HepG2 (cell line): Measurements from ENCODE around the gene FBXL4. TPM values are rescaled to one million over a fixed set of nuclear protein-coding genes. Genes with fewer than 3 reads are reported as not detected.

Source experiments
- CEBPB ChIP-seq: IDR thresholded peaks from 2 replicates; pipeline ENCODE4 v1.6.1; 2011; ENCODE audit warnings: low read depth, low read length, improper control_type of control experiment, borderline replicate concordance
- KAT2B ChIP-seq: fragments of 150-350 bp; IDR thresholded peaks from 2 replicates; pipeline ENCODE4 v1.6.1; 2014; ENCODE audit warnings: low read depth, low read length, borderline replicate concordance
- polyA plus RNA-seq, 8 experiments: library from polyadenylated mRNA; depleted of rRNA in 3 of 8; stranded (reverse) in 7 of 8; unstranded in 1 of 8; fragments of >200 nt; fragmentation: Illumina TruSeq in 4 of 8; extraction: Trizol in 4 of 8; gene quantifications; 2 replicates each; pipeline versions ENCODE4 v1.2.1 to v1.2.3, GENCODE V29; 2011 to 2016; ENCODE audit warnings: low read depth in 4 of 8, missing spikeins in 1 of 8, mixed read lengths in 1 of 8; ENCODE audit not compliant: insufficient read depth in 1 of 8
- total RNA-seq, 5 experiments: library from RNA; depleted of rRNA; stranded (reverse); fragments of >200 nt; fragmentation: Illumina TruSeq; extraction: Trizol; gene quantifications; 2 replicates each; pipeline ENCODE4 v1.2.3, GENCODE V29; 2016; ENCODE audit warnings: low read depth in 1 of 5
- TF ChIP-seq, protein P1 (sequence below): IDR thresholded peaks from 2 replicates; pipeline ENCODE4 v1.4.0; 2020; ENCODE audit warnings: mild to moderate bottlenecking, missing genetic modification reagents
- TF ChIP-seq, protein P2 (sequence below): sonication (generic); formaldehyde crosslinking; IDR thresholded peaks from 2 replicates; pipeline ENCODE4 v1.4.0; 2020; ENCODE audit warnings: missing genetic modification reagents

Gene FBXL4
- total and polyA plus RNA-seq, 2 of the 13 experiments (the other 11 are each of a cell fraction or from before 2014, with no cell fraction given): 13.2 to 17.6 TPM

DNA sequence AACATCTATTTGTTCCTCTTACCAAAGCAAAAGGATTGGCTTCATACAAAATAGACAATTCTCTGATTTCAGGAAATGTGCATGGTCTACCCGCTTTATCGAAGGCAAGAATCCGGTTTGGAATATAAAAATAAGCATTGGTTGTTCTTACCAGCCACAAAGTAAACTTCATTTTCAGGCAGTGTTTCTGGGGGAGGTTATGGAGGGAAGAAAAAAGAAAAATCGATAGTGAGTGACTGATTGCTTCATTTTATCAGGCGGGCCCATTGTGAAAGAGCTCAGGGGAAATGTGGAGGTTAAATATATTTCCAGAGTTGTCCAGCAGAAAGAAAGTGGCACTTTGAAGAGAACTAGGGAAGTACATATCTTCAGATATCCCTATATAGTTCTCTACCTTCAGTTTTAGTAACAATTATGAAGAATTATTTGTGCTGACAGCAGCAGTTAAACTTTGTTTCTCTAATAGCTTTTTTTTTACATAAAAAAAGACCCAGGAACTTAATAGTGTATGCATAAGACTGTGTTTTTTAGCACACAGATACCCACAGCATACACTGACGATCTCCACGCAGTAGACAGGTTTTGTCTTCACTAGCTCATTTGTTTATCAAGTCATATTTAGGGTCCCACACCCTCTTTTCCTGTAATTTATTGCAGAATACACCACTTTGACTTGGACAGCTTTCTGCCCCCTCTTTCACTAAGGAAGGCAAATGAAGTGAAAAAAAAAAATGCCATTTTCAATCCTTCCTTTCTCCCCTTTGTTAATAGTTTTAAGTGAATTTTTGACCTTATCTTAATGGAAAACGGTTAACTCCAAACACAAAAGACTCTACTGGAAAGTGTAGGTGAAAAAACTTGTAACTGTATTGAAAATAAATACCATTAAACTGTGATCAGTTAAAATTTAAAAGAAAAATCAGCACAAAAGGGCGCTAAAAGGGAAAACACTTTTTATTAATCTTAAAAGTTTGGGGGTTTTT is 110.5 kb downstream of the FBXL4 start (continued):
- TF ChIP-seq, protein P1, sequence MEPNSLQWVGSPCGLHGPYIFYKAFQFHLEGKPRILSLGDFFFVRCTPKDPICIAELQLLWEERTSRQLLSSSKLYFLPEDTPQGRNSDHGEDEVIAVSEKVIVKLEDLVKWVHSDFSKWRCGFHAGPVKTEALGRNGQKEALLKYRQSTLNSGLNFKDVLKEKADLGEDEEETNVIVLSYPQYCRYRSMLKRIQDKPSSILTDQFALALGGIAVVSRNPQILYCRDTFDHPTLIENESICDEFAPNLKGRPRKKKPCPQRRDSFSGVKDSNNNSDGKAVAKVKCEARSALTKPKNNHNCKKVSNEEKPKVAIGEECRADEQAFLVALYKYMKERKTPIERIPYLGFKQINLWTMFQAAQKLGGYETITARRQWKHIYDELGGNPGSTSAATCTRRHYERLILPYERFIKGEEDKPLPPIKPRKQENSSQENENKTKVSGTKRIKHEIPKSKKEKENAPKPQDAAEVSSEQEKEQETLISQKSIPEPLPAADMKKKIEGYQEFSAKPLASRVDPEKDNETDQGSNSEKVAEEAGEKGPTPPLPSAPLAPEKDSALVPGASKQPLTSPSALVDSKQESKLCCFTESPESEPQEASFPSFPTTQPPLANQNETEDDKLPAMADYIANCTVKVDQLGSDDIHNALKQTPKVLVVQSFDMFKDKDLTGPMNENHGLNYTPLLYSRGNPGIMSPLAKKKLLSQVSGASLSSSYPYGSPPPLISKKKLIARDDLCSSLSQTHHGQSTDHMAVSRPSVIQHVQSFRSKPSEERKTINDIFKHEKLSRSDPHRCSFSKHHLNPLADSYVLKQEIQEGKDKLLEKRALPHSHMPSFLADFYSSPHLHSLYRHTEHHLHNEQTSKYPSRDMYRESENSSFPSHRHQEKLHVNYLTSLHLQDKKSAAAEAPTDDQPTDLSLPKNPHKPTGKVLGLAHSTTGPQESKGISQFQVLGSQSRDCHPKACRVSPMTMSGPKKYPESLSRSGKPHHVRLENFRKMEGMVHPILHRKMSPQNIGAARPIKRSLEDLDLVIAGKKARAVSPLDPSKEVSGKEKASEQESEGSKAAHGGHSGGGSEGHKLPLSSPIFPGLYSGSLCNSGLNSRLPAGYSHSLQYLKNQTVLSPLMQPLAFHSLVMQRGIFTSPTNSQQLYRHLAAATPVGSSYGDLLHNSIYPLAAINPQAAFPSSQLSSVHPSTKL (CRISPR knock-in tag): 0 out of 2 replicates have a peak, but pooled peaks have one; percentile 19
- TF ChIP-seq, protein P2, sequence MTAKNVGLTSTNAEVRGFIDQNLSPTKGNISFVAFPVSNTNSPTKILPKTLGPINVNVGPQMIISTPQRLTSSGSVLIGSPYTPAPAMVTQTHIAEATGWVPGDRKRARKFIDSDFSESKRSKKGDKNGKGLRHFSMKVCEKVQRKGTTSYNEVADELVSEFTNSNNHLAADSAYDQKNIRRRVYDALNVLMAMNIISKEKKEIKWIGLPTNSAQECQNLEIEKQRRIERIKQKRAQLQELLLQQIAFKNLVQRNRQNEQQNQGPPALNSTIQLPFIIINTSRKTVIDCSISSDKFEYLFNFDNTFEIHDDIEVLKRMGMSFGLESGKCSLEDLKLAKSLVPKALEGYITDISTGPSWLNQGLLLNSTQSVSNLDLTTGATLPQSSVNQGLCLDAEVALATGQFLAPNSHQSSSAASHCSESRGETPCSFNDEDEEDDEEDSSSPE (CRISPR knock-in tag): 0 out of 2 replicates have a peak, but pooled peaks have one; percentile 35
- TF ChIP-seq CEBPB (peak; percentile 86), KAT2B (0 out of 2 replicates have a peak, but pooled peaks have one; percentile 18)
